ENCODE data around the gene FHL3.
"Not testable (repeated sequence)": the region's sequence is repeated elsewhere in the genome, so short reads cannot be mapped to it uniquely, and the experiment has no call there.

Gene FHL3

GRCh38 chr1:38041936-38042834 lies 36.9 kb upstream of the FHL3 start:
- TF ChIP-seq CTCF (IDR thresholded peaks at IDR 0.05; ENCODE audit: extremely low read depth, missing control alignments), result no peak
- no peak for DNase-seq (ENCODE audit: low spot score)

GRCh38 chr1:38039331-38040088 lies 34.2 kb upstream of the FHL3 start:
- DNase-seq (ENCODE audit: low spot score), result no peak
- TF ChIP-seq CTCF (IDR thresholded peaks at IDR 0.05; ENCODE audit: extremely low read depth, missing control alignments), result no peak

- DNase-seq (ENCODE audit: low spot score), result no peak
- TF ChIP-seq CTCF (IDR thresholded peaks at IDR 0.05; ENCODE audit: extremely low read depth, missing control alignments), result no peak
Measured at GRCh38 chr1:38038861-38039260, 33.5 kb upstream of the FHL3 start.

GRCh38 chr1:38037221-38037939 lies 32.1 kb upstream of the FHL3 start:
- DNase-seq (ENCODE audit: low spot score), result peak; percentile 47
- no peak for TF ChIP-seq CTCF (IDR thresholded peaks at IDR 0.05; ENCODE audit: extremely low read depth, missing control alignments)

GRCh38 chr1:38034871-38035270 lies 29.6 kb upstream of the FHL3 start:
- no peak for DNase-seq (ENCODE audit: low spot score)
- TF ChIP-seq CTCF (IDR thresholded peaks at IDR 0.05; ENCODE audit: extremely low read depth, missing control alignments), result no peak

- not testable (repeated sequence) for DNase-seq (ENCODE audit: low spot score)
Measured at GRCh38 chr1:38032992-38033391, 27.7 kb upstream of the FHL3 start.

- DNase-seq (ENCODE audit: low spot score), result no peak
- TF ChIP-seq CTCF (IDR thresholded peaks at IDR 0.05; ENCODE audit: extremely low read depth, missing control alignments), result no peak
Measured at GRCh38 chr1:38031513-38031866, 26.2 kb upstream of the FHL3 start.

Data from GM20000 (cell line).